SK-N-MC (cell line): ENCODE measurements around the gene DCTN3.

ENCODE experiments used
- EZH2 ChIP-seq: fragments of 200-600 bp; sonication (generic); IDR thresholded peaks from one replicate; pipeline ENCODE4 v1.6.1; 2017; ENCODE audit warnings: antibody characterized with exemption
- POLR2AphosphoS5 ChIP-seq: IDR thresholded peaks from 2 replicates; pipeline ENCODE4 v1.6.1; 2012; ENCODE audit warnings: mild to moderate bottlenecking, low read depth, low read length, borderline replicate concordance

GRCh38 chr9:34650816-34651215, 30.5 kb upstream of the DCTN3 start:
- TF ChIP-seq EZH2 (no peak), POLR2AphosphoS5 (no peak)
